NCI-H748 treated with DMSO at 0.1 percent for 48 hours (cell line): ENCODE data around the gene LRRC4C.

Experiments
- DNase-seq: peaks from one replicate; lab custom pipeline; 2025; lab: John Stamatoyannopoulos, UW

The LRRC4C gene

DNA sequence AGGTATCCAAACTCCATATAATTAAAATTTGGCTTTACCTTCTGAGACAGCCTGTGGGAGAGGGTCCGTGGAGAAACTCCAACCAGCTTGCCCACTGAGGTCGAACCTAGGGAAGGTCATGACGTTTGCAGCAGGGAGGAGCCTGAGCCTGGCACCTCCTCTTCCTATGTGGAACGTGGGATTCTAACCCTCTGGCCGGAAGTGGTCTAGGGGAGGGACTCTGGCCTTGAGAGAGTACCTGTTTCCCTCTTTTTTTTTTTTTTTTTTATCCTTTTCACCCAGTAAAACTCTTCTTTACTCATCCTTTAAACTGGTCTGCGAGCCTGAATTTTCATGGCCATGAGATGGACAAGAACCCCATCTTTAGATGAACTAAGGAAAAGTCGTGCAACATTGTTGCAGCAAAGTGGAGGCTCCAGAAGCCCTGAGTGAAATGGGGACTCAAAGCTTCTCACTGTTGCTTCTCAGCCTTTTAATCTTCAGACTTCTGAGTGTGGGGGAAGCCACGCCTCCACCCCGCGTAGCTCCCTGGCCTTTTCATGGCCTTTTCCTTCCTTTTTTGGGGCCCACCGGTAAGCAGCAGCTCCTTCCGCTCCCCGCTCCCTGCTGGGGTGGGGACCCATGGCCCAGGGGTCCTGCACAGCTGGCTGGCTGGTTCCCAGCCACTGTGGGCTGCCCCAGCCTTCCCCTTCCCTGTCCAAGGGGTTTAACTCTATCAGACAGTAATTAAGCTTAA lies 1359.9 kb downstream of the LRRC4C start:
- DNase-seq, result no peak

DNA sequence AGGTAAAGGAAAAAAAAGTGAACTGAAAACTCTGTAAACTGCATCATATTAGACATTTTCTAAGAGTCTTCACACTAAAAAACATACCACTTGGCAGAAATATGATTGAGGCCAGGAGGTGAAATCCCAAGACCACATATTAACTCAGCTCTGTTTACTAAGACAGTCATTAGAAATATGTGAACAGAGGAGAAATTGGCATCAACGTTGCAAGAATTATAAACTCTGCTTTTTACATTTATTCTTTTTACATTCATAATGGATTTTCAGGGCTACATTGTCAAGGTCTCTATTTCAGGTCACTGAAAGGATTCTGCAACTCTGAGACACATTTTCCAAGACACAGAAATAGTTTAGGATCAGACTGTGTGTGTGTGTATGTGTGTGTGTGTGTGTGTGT lies 1364.0 kb downstream of the LRRC4C start:
- DNase-seq, result no peak

GRCh38 chr11:40094954-40095353 lies 1364.5 kb downstream of the LRRC4C start:
- no peak for DNase-seq

DNA sequence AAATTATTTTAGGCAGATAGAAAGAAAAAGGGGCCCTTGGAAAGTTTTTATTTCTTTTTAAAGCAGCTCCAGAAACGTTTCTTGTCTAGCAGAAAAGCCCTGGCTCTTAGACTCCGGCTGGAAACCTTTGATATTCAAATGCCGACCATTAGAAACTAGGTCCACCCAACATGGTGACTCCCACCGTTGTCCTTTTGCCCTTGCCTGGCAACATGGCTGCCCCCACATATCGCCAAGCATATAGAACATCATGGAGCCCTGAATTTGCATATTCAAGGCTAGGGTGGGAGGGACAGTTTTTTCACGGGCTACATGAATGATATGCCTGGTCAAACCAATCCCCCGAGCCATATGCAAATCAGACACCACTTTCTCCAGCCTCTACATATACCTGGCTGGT lies 1379.0 kb downstream of the LRRC4C start:
- DNase-seq, result no peak
